K562 (cell line): ENCODE measurements around the gene SP140L. TPM values are rescaled to one million over a fixed set of nuclear protein-coding genes. Genes with fewer than 3 reads are reported as not detected.

Experiments used
- ATAC-seq: fragments of 200-7000 bp; cut with Tn5 transposase; 3 replicates; pipeline ENCODE4 v1.9.1; 2020; ENCODE audit warnings: moderate library complexity
- BruUV-seq: library from RNA; stranded (reverse); fragments of 400-500 nt; replicated peaks from 2 replicates; lab custom pipeline; 2021; lab: Mats Ljungman, UMichigan
- CTCF ChIA-PET: fragments of 300-600 bp; formaldehyde crosslinking; extraction: SDS; loops from one replicate; lab custom pipeline; 2021; ENCODE audit warnings: low intra/inter-chr PET ratio; lab: Yijun Ruan, JAX
- POLR2A ChIA-PET: fragments of 300-600, 350-650 bp; sonication (Branson Sonifier 250); formaldehyde crosslinking; extraction: SDS; loops from one replicate; lab custom pipeline; 2021; ENCODE audit warnings: antibody characterized with exemption, inconsistent platforms; lab: Yijun Ruan, JAX
- DNase-seq, 4 experiments: peaks; one replicate each; pipeline versions ENCODE4 v3.0.0 to v3.0.0-alpha.2; 2011 to 2018; ENCODE audit warnings: low spot score in 3 of 4, mixed read lengths in 3 of 4; ENCODE audit errors: extremely low read depth in 1 of 4
- FAIRE-seq: peaks from 2 replicates; lab custom pipeline; 2011; peaks lifted over from hg19 to GRCh38; lab: Jason Lieb, UNC
- H2AFZ ChIP-seq: 2 replicates; pipeline ENCODE4 v1.6.0; 2011; ENCODE audit warnings: low read depth, low read length, control low read depth, inconsistent platforms
- H3K27ac ChIP-seq: fragments of 200-600 bp; 3 replicates; pipeline ENCODE4 v1.8.0; 2011; ENCODE audit warnings: low read depth, mild to moderate bottlenecking, control low read depth, inconsistent platforms, low read length, moderate library complexity, mixed read lengths; ENCODE audit errors: extremely low read depth
- H3K27me3 ChIP-seq, 2 experiments: fragments of 300-600 bp in 1 of 2; 2 replicates in 1 of 2; 3 replicates in 1 of 2; pipeline versions ENCODE4 v1.6.0 to v1.8.0; 2011; ENCODE audit warnings: inconsistent platforms in 2 of 2, low read length in 2 of 2, mild to moderate bottlenecking in 1 of 2, mixed read lengths in 1 of 2, moderate library complexity in 1 of 2; ENCODE audit not compliant: control insufficient read depth in 2 of 2, insufficient read depth in 2 of 2
- H3K36me3 ChIP-seq: fragments of 300-600 bp; 3 replicates; pipeline ENCODE4 v1.8.0; 2011; ENCODE audit warnings: mild to moderate bottlenecking, low read length, inconsistent platforms; ENCODE audit not compliant: control insufficient read depth, insufficient read depth
- H3K4me1 ChIP-seq, 2 experiments: fragments of 200-600 bp in 1 of 2; replicated peaks in 1 of 2; 2 replicates in 1 of 2; 3 replicates in 1 of 2; pipeline versions ENCODE4 v1.5.1 to v1.8.0; 2011; ENCODE audit warnings: inconsistent platforms in 2 of 2, low read length in 2 of 2, mild to moderate bottlenecking in 1 of 2, mixed read lengths in 1 of 2, moderate library complexity in 1 of 2; ENCODE audit not compliant: control insufficient read depth in 2 of 2, insufficient read depth in 2 of 2
- H3K4me2 ChIP-seq: 2 replicates; pipeline ENCODE4 v1.6.1; 2011; ENCODE audit warnings: low read length, control low read depth, inconsistent platforms, mixed read lengths; ENCODE audit not compliant: insufficient read depth
- H3K4me3 ChIP-seq: fragments of 200-600 bp; sonication (generic), shearing (Covaris generic); 2 replicates; pipeline ENCODE4 v1.5.1; 2016; ENCODE audit warnings: control low read depth, inconsistent platforms
- H3K79me2 ChIP-seq: fragments of 200-600 bp; 3 replicates; pipeline ENCODE4 v1.8.0; 2011; ENCODE audit warnings: low read length, inconsistent platforms; ENCODE audit not compliant: control insufficient read depth, insufficient read depth
- H3K9ac ChIP-seq, 2 experiments: 2 replicates each; pipeline versions ENCODE4 v1.6.0 to v1.6.1; 2011; ENCODE audit warnings: low read depth in 2 of 2, low read length in 2 of 2, control low read depth in 1 of 2, inconsistent platforms in 1 of 2, mild to moderate bottlenecking in 1 of 2, mixed read lengths in 1 of 2; ENCODE audit not compliant: insufficient read depth in 1 of 2
- H3K9me1 ChIP-seq: one replicate; pipeline ENCODE4 v1.6.0; 2011; ENCODE audit warnings: inconsistent platforms, mild to moderate bottlenecking, low read length, moderate library complexity; ENCODE audit not compliant: control insufficient read depth, insufficient read depth
- H3K9me3 ChIP-seq: replicated peaks from 2 replicates; pipeline ENCODE4 v1.5.1; 2011; ENCODE audit warnings: low read depth, low read length, inconsistent platforms; ENCODE audit not compliant: control insufficient read depth, insufficient read depth
- H4K20me1 ChIP-seq: replicated peaks from 2 replicates; pipeline ENCODE4 v1.6.1; 2011; ENCODE audit warnings: low read length, inconsistent platforms, mixed read lengths; ENCODE audit not compliant: control insufficient read depth, insufficient read depth
- BRD4 ChIP-seq: fragments of 200-600 bp; sonication (generic); IDR thresholded peaks from 2 replicates; pipeline ENCODE4 v1.6.1; 2017; ENCODE audit warnings: inconsistent platforms
- CBFB ChIP-seq: sonication (generic); formaldehyde crosslinking; IDR thresholded peaks from 2 replicates; pipeline ENCODE4 v1.4.0; 2020; ENCODE audit warnings: mild to moderate bottlenecking, missing genetic modification reagents
- DMBX1 ChIP-seq: fragments of 250-450 bp; sonication (Bioruptor Pico); IDR thresholded peaks from 2 replicates; pipeline ENCODE4 v1.8.0; 2022; ENCODE audit warnings: inconsistent platforms, mild to moderate bottlenecking, moderate library complexity, borderline replicate concordance
- NCOA2 ChIP-seq, 2 experiments: fragments of 450-650 bp; IDR thresholded peaks; 2 replicates each; pipeline ENCODE4 v1.6.1; 2018; ENCODE audit warnings: mild to moderate bottlenecking in 2 of 2, moderate library complexity in 1 of 2; ENCODE audit not compliant: partially characterized antibody in 2 of 2
- POLR2G ChIP-seq: fragments of 200-400 bp; formaldehyde crosslinking; IDR thresholded peaks from 2 replicates; pipeline ENCODE4 v1.6.1; 2017; ENCODE audit warnings: low read depth, mild to moderate bottlenecking, antibody characterized with exemption, low read length, moderate library complexity
- RBM39 ChIP-seq: fragments of 200-400 bp; formaldehyde crosslinking; optimal IDR thresholded peaks from 2 replicates; pipeline ENCODE3; 2018; ENCODE audit warnings: low read depth, low read length
- TEAD2 ChIP-seq: fragments of 450-650 bp; IDR thresholded peaks from 2 replicates; pipeline ENCODE4 v1.6.1; 2016; ENCODE audit warnings: missing genetic modification characterization, control low read depth, missing compliant biosample characterization
- TRIM24 ChIP-seq, 2 experiments: fragments of 450-650 bp; IDR thresholded peaks; 2 replicates each; pipeline ENCODE4 v1.6.1; 2016
- TRIM28 ChIP-seq: fragments of 450-650 bp; IDR thresholded peaks from 2 replicates; pipeline ENCODE4 v1.6.1; 2017
- TSHZ1 ChIP-seq: fragments of 250-450 bp; sonication (Bioruptor Pico); IDR thresholded peaks from 2 replicates; pipeline ENCODE4 v1.4.0; 2020; ENCODE audit warnings: mild to moderate bottlenecking, moderate library complexity
- ZBTB17 ChIP-seq: fragments of 450-650 bp; formaldehyde crosslinking; IDR thresholded peaks from 2 replicates; pipeline ENCODE4 v1.4.0; 2020; ENCODE audit warnings: mild to moderate bottlenecking
- ZNF224 ChIP-seq: sonication (generic); formaldehyde crosslinking; IDR thresholded peaks from 2 replicates; pipeline ENCODE4 v1.8.0; 2022; ENCODE audit warnings: mild to moderate bottlenecking, missing genetic modification reagents
- ZNF311 ChIP-seq: fragments of 250-450 bp; sonication (Bioruptor Pico); IDR thresholded peaks from 2 replicates; pipeline ENCODE4 v1.4.0; 2020; ENCODE audit warnings: mild to moderate bottlenecking, moderate library complexity
- ZNF551 ChIP-seq: fragments of 250-450 bp; sonication (Bioruptor Pico); IDR thresholded peaks from 2 replicates; pipeline ENCODE4 v1.5.0; 2021; ENCODE audit warnings: mild to moderate bottlenecking, moderate library complexity
- ZNF830 ChIP-seq: fragments of 250-450 bp; sonication (Bioruptor Pico); IDR thresholded peaks from 2 replicates; pipeline ENCODE4 v1.5.0; 2021; ENCODE audit warnings: mild to moderate bottlenecking
- in situ Hi-C: fragments of 300-500 bp; cut with MboI; formaldehyde crosslinking; loops from 4 replicates; pipeline ENCODE4 v1.15.0; 2018; ENCODE audit warnings: inconsistent platforms, mixed read lengths
- intact Hi-C: fragments of 100-400 bp; cut with micrococcal nuclease; formaldehyde crosslinking; loops from 2 replicates; pipeline ENCODE4 v1.14.2; 2022
- polyA plus RNA-seq, 8 experiments: library from polyadenylated mRNA; depleted of rRNA in 4 of 8; stranded (reverse) in 5 of 8; unstranded in 3 of 8; fragments of >200 nt; fragmentation: Nextera tagmentation in 2 of 8; fragmentation: Illumina TruSeq in 1 of 8; extraction: Ambion mirVana in 2 of 8; extraction: Trizol in 1 of 8; gene quantifications; 2 replicates each; pipeline versions ENCODE4 v1.2.1 to v1.2.3, GENCODE V29; 2011 to 2014; ENCODE audit warnings: inconsistent platforms in 1 of 8, missing spikeins in 1 of 8
- total RNA-seq, 7 experiments: library from RNA; depleted of rRNA in 6 of 7; stranded (reverse); fragments of >200 nt in 6 of 7; fragmentation: Illumina TruSeq in 2 of 7; extraction: Trizol in 2 of 7; gene quantifications; 2 replicates each; pipeline versions ENCODE4 v1.2.1 to v1.2.3, GENCODE V29; 2011 to 2021; ENCODE audit warnings: low replicate concordance in 1 of 7
- TF ChIP-seq, protein P1 (sequence below): sonication (generic); IDR thresholded peaks from 2 replicates; pipeline ENCODE4 v1.6.1; 2016
- TF ChIP-seq, protein P2 (sequence below): fragments of 450-650 bp; formaldehyde crosslinking; IDR thresholded peaks from 2 replicates; pipeline ENCODE4 v1.4.0; 2020; ENCODE audit warnings: mild to moderate bottlenecking, mixed read lengths
- TF ChIP-seq, protein P3 (sequence below): sonication (generic); formaldehyde crosslinking; IDR thresholded peaks from 2 replicates; pipeline ENCODE4 v1.9.0; 2022; ENCODE audit warnings: mild to moderate bottlenecking, missing genetic modification reagents

The SP140L gene
- total and polyA plus RNA-seq, 9 of the 15 experiments (the other 6 are each of a cell fraction or from before 2014, with no cell fraction given): 4.0 to 15.5 (median 11.3) TPM

- TF ChIP-seq, protein P1, sequence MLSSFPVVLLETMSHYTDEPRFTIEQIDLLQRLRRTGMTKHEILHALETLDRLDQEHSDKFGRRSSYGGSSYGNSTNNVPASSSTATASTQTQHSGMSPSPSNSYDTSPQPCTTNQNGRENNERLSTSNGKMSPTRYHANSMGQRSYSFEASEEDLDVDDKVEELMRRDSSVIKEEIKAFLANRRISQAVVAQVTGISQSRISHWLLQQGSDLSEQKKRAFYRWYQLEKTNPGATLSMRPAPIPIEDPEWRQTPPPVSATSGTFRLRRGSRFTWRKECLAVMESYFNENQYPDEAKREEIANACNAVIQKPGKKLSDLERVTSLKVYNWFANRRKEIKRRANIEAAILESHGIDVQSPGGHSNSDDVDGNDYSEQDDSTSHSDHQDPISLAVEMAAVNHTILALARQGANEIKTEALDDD: no peak
- TF ChIP-seq TEAD2 (tag) (no peak), DMBX1 (CRISPR knock-in tag) (no peak), RBM39 (no peak), CBFB (no peak), BRD4 (no peak), ZNF830 (CRISPR knock-in tag) (no peak), NCOA2 (IDR thresholded peaks at IDR 0.05; ENCODE audit: partially characterized antibody in 2 of 2) (no peak), ZNF311 (CRISPR knock-in tag) (no peak), TRIM24 (IDR thresholded peaks at IDR 0.05) (peak in 1 of 2 experiments; percentile 36; a peak in 1 of 4 replicates)
- TF ChIP-seq, all 486 proteins: peak for 4
These were observed 98.4 kb downstream of the SP140L start (continued) for GRCh38 chr2:230425377-230425776.

- BruUV-seq: no TSS peak
- Histone ChIP-seq H4K20me1 (no peaks in the 10 kb centered on the region), H2AFZ (no peak overlapping the region), H3K27me3 (no peaks in the 10 kb centered on the region), H3K27ac (no peak overlapping the region), H3K4me1 (no peaks in the 10 kb centered on the region), H3K36me3 (0 out of 3 replicates have a peak, but pooled peaks cover 6% of the 10 kb centered on the region), H3K4me3 (no peak overlapping the region), H3K79me2 (peaks cover 30% of the 10 kb centered on the region), H3K9ac (no peak overlapping the region), H3K4me2 (no peak overlapping the region), H3K9me3 (peaks cover 4% of the 10 kb centered on the region), H3K9me1 (no peaks in the 10 kb centered on the region)
- CTCF ChIA-PET: no interaction called here
- FAIRE-seq (no peak), ATAC-seq (no peak), DNase-seq (no peak)
- POLR2A ChIA-PET: interaction anchor here (1.0 kb wide), 1 partner anchor 12 kb away, joined by 3 read pairs; no protein-coding TSS in a partner anchor
- intact Hi-C loops: no loop called here
- in situ Hi-C loops: no loop called here
- TF ChIP-seq, protein P2, sequence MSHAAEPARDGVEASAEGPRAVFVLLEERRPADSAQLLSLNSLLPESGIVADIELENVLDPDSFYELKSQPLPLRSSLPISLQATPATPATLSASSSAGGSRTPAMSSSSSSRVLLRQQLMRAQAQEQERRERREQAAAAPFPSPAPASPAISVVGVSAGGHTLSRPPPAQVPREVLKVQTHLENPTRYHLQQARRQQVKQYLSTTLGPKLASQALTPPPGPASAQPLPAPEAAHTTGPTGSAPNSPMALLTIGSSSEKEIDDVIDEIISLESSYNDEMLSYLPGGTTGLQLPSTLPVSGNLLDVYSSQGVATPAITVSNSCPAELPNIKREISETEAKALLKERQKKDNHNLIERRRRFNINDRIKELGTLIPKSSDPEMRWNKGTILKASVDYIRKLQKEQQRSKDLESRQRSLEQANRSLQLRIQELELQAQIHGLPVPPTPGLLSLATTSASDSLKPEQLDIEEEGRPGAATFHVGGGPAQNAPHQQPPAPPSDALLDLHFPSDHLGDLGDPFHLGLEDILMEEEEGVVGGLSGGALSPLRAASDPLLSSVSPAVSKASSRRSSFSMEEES: no peak
- TF ChIP-seq ZBTB17 (CRISPR knock-in tag) (no peak), TRIM28 (peak; percentile 38; the same call in 1 of the 2 replicates), ZNF224 (CRISPR knock-in tag) (no peak), POLR2G (no peak), TSHZ1 (CRISPR knock-in tag) (no peak), ZNF551 (CRISPR knock-in tag) (no peak)
- TF ChIP-seq, protein P3, sequence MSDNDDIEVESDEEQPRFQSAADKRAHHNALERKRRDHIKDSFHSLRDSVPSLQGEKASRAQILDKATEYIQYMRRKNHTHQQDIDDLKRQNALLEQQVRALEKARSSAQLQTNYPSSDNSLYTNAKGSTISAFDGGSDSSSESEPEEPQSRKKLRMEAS (CRISPR knock-in tag): no peak
These were observed 102.5 kb downstream of the SP140L start for GRCh38 chr2:230429513-230429912.
